HEK293 (cell line): Measurements from ENCODE around the gene LYZL6.

ENCODE experiments used
- CTCF ChIP-seq: fragments of 450-650 bp; formaldehyde crosslinking; IDR thresholded peaks from 2 replicates; pipeline ENCODE4 v1.5.1; 2016; ENCODE audit warnings: missing biosample characterization, missing genetic modification characterization
- FEZF1 ChIP-seq: fragments of 450-650 bp; formaldehyde crosslinking; IDR thresholded peaks from 2 replicates; pipeline ENCODE4 v1.5.1; 2016; ENCODE audit warnings: missing biosample characterization, missing genetic modification characterization
- GFI1B ChIP-seq: fragments of 450-650 bp; formaldehyde crosslinking; IDR thresholded peaks from 2 replicates; pipeline ENCODE4 v1.5.1; 2016; ENCODE audit warnings: missing biosample characterization, missing genetic modification characterization
- MEIS1 ChIP-seq: sonication (generic); formaldehyde crosslinking; IDR thresholded peaks from 2 replicates; pipeline ENCODE4 v1.8.1; 2022; ENCODE audit warnings: missing genetic modification reagents, mild to moderate bottlenecking, borderline replicate concordance
- PRDM6 ChIP-seq: fragments of 450-650 bp; formaldehyde crosslinking; IDR thresholded peaks from 2 replicates; pipeline ENCODE4 v1.5.1; 2017; ENCODE audit warnings: missing biosample characterization, missing genetic modification characterization
- RBAK ChIP-seq: fragments of 450-650 bp; formaldehyde crosslinking; IDR thresholded peaks from 2 replicates; pipeline ENCODE4 v1.5.1; 2016; ENCODE audit warnings: missing biosample characterization, missing genetic modification characterization
- ZBTB49 ChIP-seq: fragments of 450-650 bp; formaldehyde crosslinking; IDR thresholded peaks from 2 replicates; pipeline ENCODE4 v1.5.1; 2016; ENCODE audit warnings: missing biosample characterization, missing genetic modification characterization, low read depth
- ZNF10 ChIP-seq: fragments of 450-650 bp; formaldehyde crosslinking; IDR thresholded peaks from 2 replicates; pipeline ENCODE4 v1.5.1; 2017; ENCODE audit warnings: missing biosample characterization, missing genetic modification characterization
- ZNF112 ChIP-seq: fragments of 450-650 bp; formaldehyde crosslinking; IDR thresholded peaks from 2 replicates; pipeline ENCODE4 v1.5.0; 2017; ENCODE audit warnings: missing biosample characterization, missing genetic modification characterization
- ZNF148 ChIP-seq: fragments of 450-650 bp; formaldehyde crosslinking; IDR thresholded peaks from 2 replicates; pipeline ENCODE4 v1.5.0; 2017; ENCODE audit warnings: missing biosample characterization, missing genetic modification characterization, borderline replicate concordance
- ZNF169 ChIP-seq: fragments of 450-650 bp; formaldehyde crosslinking; IDR thresholded peaks from 2 replicates; pipeline ENCODE4 v1.5.1; 2016; ENCODE audit warnings: missing biosample characterization, missing genetic modification characterization
- ZNF174 ChIP-seq: fragments of 450-650 bp; formaldehyde crosslinking; IDR thresholded peaks from 2 replicates; pipeline ENCODE4 v1.5.0; 2017; ENCODE audit warnings: missing biosample characterization, mild to moderate bottlenecking, missing genetic modification characterization
- ZNF211 ChIP-seq: fragments of 450-650 bp; formaldehyde crosslinking; IDR thresholded peaks from 2 replicates; pipeline ENCODE4 v1.5.1; 2016; ENCODE audit warnings: low read depth, missing biosample characterization, missing genetic modification characterization
- ZNF214 ChIP-seq: fragments of 450-650 bp; formaldehyde crosslinking; IDR thresholded peaks from 2 replicates; pipeline ENCODE4 v1.5.1; 2017; ENCODE audit warnings: missing biosample characterization, mild to moderate bottlenecking, missing genetic modification characterization, borderline replicate concordance
- ZNF248 ChIP-seq: fragments of 450-650 bp; formaldehyde crosslinking; IDR thresholded peaks from 2 replicates; pipeline ENCODE4 v1.5.1; 2017; ENCODE audit warnings: missing biosample characterization, missing genetic modification characterization
- ZNF280D ChIP-seq: fragments of 450-650 bp; formaldehyde crosslinking; IDR thresholded peaks from 2 replicates; pipeline ENCODE4 v1.5.1; 2016; ENCODE audit warnings: missing biosample characterization, missing genetic modification characterization
- ZNF324 ChIP-seq: fragments of 450-650 bp; formaldehyde crosslinking; IDR thresholded peaks from 2 replicates; pipeline ENCODE4 v1.5.1; 2016; ENCODE audit warnings: missing biosample characterization, missing genetic modification characterization
- ZNF501 ChIP-seq: fragments of 450-650 bp; formaldehyde crosslinking; IDR thresholded peaks from 2 replicates; pipeline ENCODE4 v1.5.1; 2016; ENCODE audit warnings: missing biosample characterization, missing genetic modification characterization
- ZNF555 ChIP-seq: fragments of 450-650 bp; formaldehyde crosslinking; conservative IDR thresholded peaks from 2 replicates; pipeline ENCODE4 v1.5.1; 2017; ENCODE audit warnings: missing biosample characterization, mild to moderate bottlenecking, missing genetic modification characterization, inconsistent platforms
- ZNF600 ChIP-seq: fragments of 450-650 bp; formaldehyde crosslinking; IDR thresholded peaks from 2 replicates; pipeline ENCODE4 v1.5.1; 2016; ENCODE audit warnings: missing biosample characterization, missing genetic modification characterization
- ZNF623 ChIP-seq: fragments of 450-650 bp; formaldehyde crosslinking; IDR thresholded peaks from 2 replicates; pipeline ENCODE4 v1.5.1; 2016; ENCODE audit warnings: missing biosample characterization, missing genetic modification characterization
- ZNF704 ChIP-seq: fragments of 450-650 bp; formaldehyde crosslinking; IDR thresholded peaks from 2 replicates; pipeline ENCODE4 v1.5.1; 2016; ENCODE audit warnings: missing biosample characterization, missing genetic modification characterization
- ZNF776 ChIP-seq: fragments of 450-650 bp; formaldehyde crosslinking; IDR thresholded peaks from 2 replicates; pipeline ENCODE4 v1.5.0; 2017; ENCODE audit warnings: missing biosample characterization, missing genetic modification characterization, borderline replicate concordance

LYZL6 gene

GRCh38 chr17:35930211-35931065 is 13.1 kb downstream of the LYZL6 start, which contains the start of gene RDM1 (continued):
- TF ChIP-seq CTCF (tag by site-specific recombination): no peak
- no peak for TF ChIP-seq ZNF248 (tag by site-specific recombination)
- no peak for TF ChIP-seq ZNF169 (tag by site-specific recombination)
- TF ChIP-seq RBAK (tag by site-specific recombination): no peak
- no peak for TF ChIP-seq PRDM6 (tag by site-specific recombination)
- TF ChIP-seq ZNF324 (tag by site-specific recombination): no peak
- TF ChIP-seq ZNF211 (tag by site-specific recombination): no peak
- no peak for TF ChIP-seq ZNF776 (tag by site-specific recombination)
- TF ChIP-seq ZNF148 (tag by site-specific recombination): no peak
- TF ChIP-seq ZNF555: no peak
- no peak for TF ChIP-seq FEZF1
- TF ChIP-seq ZNF112 (tag by site-specific recombination): no peak
- no peak for TF ChIP-seq ZNF623 (tag by site-specific recombination)
- TF ChIP-seq ZNF501 (tag by site-specific recombination): peak; percentile 46
- TF ChIP-seq ZNF10: peak; percentile 91
- no peak for TF ChIP-seq ZNF704 (tag by site-specific recombination)
- no peak for TF ChIP-seq ZNF280D (tag by site-specific recombination)
- TF ChIP-seq GFI1B: no peak
- no peak for TF ChIP-seq ZNF174 (tag by site-specific recombination)
- no peak for TF ChIP-seq ZNF214 (tag by site-specific recombination)
- TF ChIP-seq ZBTB49 (tag by site-specific recombination): no peak
- no peak for TF ChIP-seq ZNF600 (tag by site-specific recombination)
- no peak for TF ChIP-seq MEIS1
